ENCODE data around the gene SLC30A1. TPM values are rescaled to one million over a fixed set of nuclear protein-coding genes. Genes with fewer than 3 reads are reported as not detected.
A peak's percentile ranks its signal among the peaks of the same experiment; 100 is the strongest.

SLC30A1 gene
- total and polyA plus RNA-seq, 2 of the 13 experiments (the other 11 are each of a cell fraction or from before 2014, with no cell fraction given) = 5.9 to 24.4 TPM

GRCh38 chr1:211604548-211604947, 25.6 kb upstream of the SLC30A1 start (continued):
- TF ChIP-seq, protein P1, sequence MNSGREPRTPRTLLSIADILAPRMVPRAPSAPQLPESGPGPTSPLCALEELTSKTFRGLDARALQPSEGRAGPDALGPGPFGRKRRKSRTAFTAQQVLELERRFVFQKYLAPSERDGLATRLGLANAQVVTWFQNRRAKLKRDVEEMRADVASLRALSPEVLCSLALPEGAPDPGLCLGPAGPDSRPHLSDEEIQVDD (CRISPR knock-in tag; IDR thresholded peaks at IDR 0.05; ENCODE audit: borderline replicate concordance) = no peak
- no peak for TF ChIP-seq SIX1 (CRISPR knock-in tag; IDR thresholded peaks at IDR 0.05; ENCODE audit: borderline replicate concordance)
- TF ChIP-seq AGO1 (IDR thresholded peaks at IDR 0.05; ENCODE audit: low read depth, low read length, poor library complexity, severe bottlenecking) = no peak
- TF ChIP-seq, protein P2, sequence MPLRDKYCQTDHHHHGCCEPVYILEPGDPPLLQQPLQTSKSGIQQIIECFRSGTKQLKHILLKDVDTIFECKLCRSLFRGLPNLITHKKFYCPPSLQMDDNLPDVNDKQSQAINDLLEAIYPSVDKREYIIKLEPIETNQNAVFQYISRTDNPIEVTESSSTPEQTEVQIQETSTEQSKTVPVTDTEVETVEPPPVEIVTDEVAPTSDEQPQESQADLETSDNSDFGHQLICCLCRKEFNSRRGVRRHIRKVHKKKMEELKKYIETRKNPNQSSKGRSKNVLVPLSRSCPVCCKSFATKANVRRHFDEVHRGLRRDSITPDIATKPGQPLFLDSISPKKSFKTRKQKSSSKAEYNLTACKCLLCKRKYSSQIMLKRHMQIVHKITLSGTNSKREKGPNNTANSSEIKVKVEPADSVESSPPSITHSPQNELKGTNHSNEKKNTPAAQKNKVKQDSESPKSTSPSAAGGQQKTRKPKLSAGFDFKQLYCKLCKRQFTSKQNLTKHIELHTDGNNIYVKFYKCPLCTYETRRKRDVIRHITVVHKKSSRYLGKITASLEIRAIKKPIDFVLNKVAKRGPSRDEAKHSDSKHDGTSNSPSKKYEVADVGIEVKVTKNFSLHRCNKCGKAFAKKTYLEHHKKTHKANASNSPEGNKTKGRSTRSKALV (CRISPR knock-in tag; IDR thresholded peaks at IDR 0.05) = no peak
- TF ChIP-seq ZNF441 (CRISPR knock-in tag; IDR thresholded peaks at IDR 0.05; ENCODE audit: borderline replicate concordance) = no peak
- no peak for TF ChIP-seq GATAD1 (CRISPR knock-in tag; IDR thresholded peaks at IDR 0.05)
- TF ChIP-seq, protein P3, sequence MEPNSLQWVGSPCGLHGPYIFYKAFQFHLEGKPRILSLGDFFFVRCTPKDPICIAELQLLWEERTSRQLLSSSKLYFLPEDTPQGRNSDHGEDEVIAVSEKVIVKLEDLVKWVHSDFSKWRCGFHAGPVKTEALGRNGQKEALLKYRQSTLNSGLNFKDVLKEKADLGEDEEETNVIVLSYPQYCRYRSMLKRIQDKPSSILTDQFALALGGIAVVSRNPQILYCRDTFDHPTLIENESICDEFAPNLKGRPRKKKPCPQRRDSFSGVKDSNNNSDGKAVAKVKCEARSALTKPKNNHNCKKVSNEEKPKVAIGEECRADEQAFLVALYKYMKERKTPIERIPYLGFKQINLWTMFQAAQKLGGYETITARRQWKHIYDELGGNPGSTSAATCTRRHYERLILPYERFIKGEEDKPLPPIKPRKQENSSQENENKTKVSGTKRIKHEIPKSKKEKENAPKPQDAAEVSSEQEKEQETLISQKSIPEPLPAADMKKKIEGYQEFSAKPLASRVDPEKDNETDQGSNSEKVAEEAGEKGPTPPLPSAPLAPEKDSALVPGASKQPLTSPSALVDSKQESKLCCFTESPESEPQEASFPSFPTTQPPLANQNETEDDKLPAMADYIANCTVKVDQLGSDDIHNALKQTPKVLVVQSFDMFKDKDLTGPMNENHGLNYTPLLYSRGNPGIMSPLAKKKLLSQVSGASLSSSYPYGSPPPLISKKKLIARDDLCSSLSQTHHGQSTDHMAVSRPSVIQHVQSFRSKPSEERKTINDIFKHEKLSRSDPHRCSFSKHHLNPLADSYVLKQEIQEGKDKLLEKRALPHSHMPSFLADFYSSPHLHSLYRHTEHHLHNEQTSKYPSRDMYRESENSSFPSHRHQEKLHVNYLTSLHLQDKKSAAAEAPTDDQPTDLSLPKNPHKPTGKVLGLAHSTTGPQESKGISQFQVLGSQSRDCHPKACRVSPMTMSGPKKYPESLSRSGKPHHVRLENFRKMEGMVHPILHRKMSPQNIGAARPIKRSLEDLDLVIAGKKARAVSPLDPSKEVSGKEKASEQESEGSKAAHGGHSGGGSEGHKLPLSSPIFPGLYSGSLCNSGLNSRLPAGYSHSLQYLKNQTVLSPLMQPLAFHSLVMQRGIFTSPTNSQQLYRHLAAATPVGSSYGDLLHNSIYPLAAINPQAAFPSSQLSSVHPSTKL (CRISPR knock-in tag; IDR thresholded peaks at IDR 0.05) = peak; percentile 63; the same call in 1 of the 2 replicates
- TF ChIP-seq, protein P4, sequence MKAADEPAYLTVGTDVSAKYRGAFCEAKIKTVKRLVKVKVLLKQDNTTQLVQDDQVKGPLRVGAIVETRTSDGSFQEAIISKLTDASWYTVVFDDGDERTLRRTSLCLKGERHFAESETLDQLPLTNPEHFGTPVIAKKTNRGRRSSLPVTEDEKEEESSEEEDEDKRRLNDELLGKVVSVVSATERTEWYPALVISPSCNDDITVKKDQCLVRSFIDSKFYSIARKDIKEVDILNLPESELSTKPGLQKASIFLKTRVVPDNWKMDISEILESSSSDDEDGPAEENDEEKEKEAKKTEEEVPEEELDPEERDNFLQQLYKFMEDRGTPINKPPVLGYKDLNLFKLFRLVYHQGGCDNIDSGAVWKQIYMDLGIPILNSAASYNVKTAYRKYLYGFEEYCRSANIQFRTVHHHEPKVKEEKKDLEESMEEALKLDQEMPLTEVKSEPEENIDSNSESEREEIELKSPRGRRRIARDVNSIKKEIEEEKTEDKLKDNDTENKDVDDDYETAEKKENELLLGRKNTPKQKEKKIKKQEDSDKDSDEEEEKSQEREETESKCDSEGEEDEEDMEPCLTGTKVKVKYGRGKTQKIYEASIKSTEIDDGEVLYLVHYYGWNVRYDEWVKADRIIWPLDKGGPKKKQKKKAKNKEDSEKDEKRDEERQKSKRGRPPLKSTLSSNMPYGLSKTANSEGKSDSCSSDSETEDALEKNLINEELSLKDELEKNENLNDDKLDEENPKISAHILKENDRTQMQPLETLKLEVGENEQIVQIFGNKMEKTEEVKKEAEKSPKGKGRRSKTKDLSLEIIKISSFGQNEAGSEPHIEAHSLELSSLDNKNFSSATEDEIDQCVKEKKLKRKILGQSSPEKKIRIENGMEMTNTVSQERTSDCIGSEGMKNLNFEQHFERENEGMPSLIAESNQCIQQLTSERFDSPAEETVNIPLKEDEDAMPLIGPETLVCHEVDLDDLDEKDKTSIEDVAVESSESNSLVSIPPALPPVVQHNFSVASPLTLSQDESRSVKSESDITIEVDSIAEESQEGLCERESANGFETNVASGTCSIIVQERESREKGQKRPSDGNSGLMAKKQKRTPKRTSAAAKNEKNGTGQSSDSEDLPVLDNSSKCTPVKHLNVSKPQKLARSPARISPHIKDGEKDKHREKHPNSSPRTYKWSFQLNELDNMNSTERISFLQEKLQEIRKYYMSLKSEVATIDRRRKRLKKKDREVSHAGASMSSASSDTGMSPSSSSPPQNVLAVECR (CRISPR knock-in tag; IDR thresholded peaks at IDR 0.05; ENCODE audit: borderline replicate concordance) = no peak
- no peak for TF ChIP-seq ZNF432 (CRISPR knock-in tag; IDR thresholded peaks at IDR 0.05; ENCODE audit: borderline replicate concordance)
- 0 out of 2 replicates have a peak, but pooled peaks have one; percentile 20 for TF ChIP-seq HMG20B (CRISPR knock-in tag; conservative IDR thresholded peaks at IDR 0.05)
- no peak for TF ChIP-seq ZNF569 (CRISPR knock-in tag; IDR thresholded peaks at IDR 0.05; ENCODE audit: borderline replicate concordance)
- 0 out of 2 replicates have a peak, but pooled peaks have one; percentile 3 for TF ChIP-seq CEBPG (CRISPR knock-in tag; IDR thresholded peaks at IDR 0.05)
- no peak for TF ChIP-seq DR1 (CRISPR knock-in tag; IDR thresholded peaks at IDR 0.05)
- TF ChIP-seq BCL6 (CRISPR knock-in tag; IDR thresholded peaks at IDR 0.05) = 0 out of 2 replicates have a peak, but pooled peaks have one; percentile 16
- TF ChIP-seq, protein P5, sequence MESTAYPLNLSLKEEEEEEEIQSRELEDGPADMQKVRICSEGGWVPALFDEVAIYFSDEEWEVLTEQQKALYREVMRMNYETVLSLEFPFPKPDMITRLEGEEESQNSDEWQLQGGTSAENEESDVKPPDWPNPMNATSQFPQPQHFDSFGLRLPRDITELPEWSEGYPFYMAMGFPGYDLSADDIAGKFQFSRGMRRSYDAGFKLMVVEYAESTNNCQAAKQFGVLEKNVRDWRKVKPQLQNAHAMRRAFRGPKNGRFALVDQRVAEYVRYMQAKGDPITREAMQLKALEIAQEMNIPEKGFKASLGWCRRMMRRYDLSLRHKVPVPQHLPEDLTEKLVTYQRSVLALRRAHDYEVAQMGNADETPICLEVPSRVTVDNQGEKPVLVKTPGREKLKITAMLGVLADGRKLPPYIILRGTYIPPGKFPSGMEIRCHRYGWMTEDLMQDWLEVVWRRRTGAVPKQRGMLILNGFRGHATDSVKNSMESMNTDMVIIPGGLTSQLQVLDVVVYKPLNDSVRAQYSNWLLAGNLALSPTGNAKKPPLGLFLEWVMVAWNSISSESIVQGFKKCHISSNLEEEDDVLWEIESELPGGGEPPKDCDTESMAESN (CRISPR knock-in tag; conservative IDR thresholded peaks at IDR 0.05) = no peak
- TF ChIP-seq ZNF746 (CRISPR knock-in tag; IDR thresholded peaks at IDR 0.05) = no peak

All from HepG2 (cell line).